NCI-H2196 treated with DMSO at 0.1 percent for 48 hours (cell line): ENCODE measurements around the gene TXK.

ENCODE experiments used
- DNase-seq: peaks from one replicate; lab custom pipeline; 2025; ENCODE audit not compliant: unreplicated experiment; lab: John Stamatoyannopoulos, UW

TXK gene

DNA sequence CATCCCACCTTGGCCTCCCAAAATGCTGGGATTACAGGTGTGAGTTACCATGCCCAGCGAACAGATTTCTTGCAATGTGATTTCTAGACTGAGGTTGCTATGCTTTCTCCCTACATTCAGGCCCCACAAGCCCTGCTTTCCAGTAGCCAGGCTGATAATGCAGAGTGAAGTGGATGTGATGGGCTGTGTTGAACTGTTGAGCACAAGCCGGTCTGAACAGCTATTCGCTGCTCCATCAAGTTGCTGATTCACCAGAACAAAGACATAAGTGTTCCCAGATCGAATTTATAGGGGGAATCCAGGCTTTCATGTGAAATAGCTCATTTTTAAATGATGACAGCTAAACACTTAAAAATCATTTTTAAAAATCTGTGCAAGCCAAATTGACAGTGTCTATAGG lies 109.5 kb downstream of the TXK start:
- no peak for DNase-seq

DNA sequence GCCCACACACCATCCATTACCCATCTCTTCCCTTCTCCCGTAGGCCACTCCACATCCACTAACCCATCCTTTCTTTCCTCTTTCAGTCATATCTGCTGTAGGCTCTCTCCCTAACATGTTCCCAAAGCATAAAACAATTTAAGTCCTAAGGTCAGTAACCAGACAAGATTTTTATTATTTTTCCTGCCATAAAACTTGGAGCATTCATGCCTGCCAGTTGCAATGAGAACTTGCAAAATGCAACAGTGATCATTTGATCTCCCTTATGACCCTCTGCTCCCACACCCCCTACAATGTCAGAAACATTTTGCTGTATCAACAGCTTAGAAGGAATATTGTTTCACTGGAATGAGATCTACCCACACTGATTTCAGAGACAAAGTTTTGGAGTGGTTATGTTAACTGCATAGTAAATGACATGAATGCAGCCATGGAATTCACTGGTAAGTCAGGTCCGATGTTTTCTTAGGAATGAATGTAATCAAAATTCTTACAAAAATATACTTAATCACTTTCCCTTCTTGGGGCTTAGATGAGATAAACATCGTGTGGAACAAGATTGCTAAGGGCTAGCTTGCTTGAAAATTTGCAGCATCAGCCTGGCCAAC lies 111.8 kb downstream of the TXK start:
- no peak for DNase-seq

DNA sequence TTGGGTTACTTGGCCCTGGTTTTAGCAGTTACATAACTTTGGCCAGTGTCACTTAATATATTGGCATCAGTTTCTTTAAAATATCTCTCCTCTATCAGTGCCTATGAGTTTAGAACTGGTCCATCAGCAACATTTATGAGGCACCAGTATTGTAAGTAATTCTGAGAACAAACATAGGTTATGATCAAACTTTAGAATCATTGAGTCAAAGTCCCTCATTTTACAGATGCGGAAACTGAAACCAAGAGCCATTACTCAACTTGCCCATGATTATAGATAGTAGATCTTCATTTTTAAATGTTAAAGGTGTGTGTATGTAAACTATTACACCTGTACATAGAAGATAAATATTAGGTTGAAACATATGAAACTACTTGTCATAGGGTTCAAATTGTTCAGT lies 113.0 kb downstream of the TXK start:
- no peak for DNase-seq

DNA sequence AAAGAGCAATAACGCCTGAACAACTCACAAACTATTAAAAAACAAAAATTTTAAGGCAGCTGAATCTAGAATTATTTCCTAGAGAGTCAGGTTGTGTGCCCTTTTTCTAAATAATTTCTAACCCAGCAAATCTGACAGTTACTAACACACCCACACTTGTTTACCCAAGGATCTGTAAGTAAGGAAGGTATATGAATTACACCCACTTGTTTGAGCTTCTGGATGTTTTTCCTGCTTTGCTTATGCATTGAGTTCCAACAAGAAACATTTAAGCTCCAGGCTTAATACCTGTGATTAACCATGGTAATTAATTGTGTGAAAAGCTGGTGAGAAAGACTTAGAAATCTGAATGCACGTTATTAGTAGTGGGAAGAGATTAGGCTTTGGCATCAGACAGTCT lies 115.9 kb downstream of the TXK start:
- no peak for DNase-seq

DNA sequence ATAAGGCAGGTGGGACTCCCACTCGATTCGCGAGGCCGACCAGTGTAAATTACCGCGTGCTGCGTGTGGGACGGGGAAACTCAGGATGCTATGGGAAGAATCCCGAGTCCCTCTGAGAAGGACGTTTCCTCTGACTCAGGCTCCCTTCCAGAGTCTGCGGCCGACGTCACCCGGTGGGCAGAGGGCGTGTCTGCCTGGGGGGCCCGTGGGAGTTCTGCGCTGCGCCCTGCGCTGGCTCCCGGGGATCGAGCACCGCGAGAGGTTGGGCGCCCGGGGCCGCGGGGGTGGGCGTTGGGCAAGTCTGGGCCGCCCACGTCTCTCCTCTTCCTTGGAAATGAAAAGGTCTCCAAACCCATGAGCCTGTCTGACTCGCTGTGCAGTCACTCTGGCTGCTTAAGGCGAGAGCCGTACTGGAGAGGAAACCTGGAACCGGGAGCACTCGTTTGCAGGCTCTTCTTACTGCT lies 116.9 kb downstream of the TXK start:
- no peak for DNase-seq
